ENCODE measurements around the gene ZNF618.

The ZNF618 gene

GRCh38 chr9:114099669-114100270 is 223.7 kb downstream of the ZNF618 start:
- DNase-seq = no peak
- ATAC-seq = no peak

- DNase-seq = no peak
- ATAC-seq = no peak
These were observed 224.4 kb downstream of the ZNF618 start for GRCh38 chr9:114100536-114100935.

DNA sequence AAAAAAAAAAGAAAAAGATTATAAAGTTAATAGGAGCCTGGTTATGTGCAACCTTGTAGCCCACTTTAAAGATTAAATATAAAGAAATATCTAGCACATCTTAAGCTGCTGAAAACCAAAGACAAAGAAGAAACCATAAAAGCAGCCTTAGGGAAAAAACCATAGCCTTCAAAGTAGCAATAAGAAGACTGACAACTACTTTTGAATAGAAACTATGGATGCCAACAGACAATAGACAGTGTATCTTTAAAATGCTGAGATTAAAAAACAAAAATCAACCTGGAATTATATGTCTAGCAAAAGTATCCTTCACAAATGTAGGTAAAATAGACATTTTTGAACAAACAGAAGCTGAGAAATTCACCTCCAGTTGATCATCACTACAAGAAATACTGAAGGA is 226.4 kb downstream of the ZNF618 start:
- no peak for ATAC-seq
- DNase-seq = no peak

- ATAC-seq = no peak
These were observed 229.1 kb downstream of the ZNF618 start for GRCh38 chr9:114105236-114105635.

More at GRCh38 chr9:114105236-114105635, 229.1 kb downstream of the ZNF618 start:
- DNase-seq = no peak

All from stimulated activated naive CD8-positive, alpha-beta T cell treated with anti-CD3 and anti-CD28 coated beads, Interleukin-15, Interleukin-2, amounts not matched to agents 100 U/mL and 50 U/mL, for 24 hours (primary cell).